HG02840 (cell line): ENCODE measurements around the gene SPDL1.

Source experiments
- ATAC-seq: cut with Tn5 transposase; IDR thresholded peaks from one replicate; pipeline ENCODE4 v1.9.1; 2021; ENCODE audit warnings: mild to moderate bottlenecking, moderate library complexity, moderate number of reproducible peaks; ENCODE audit not compliant: unreplicated experiment, low FRiP score

SPDL1 gene

GRCh38 chr5:169583424-169584220 is at the start of gene SPDL1:
Gene SPDL1 (plus strand): TSS chr5:169583773. CDS start chr5:169588417, 4,644 bp downstream.
- ATAC-seq, result peak; percentile 93

GRCh38 chr5:169534311-169534880 is 49.2 kb upstream of the SPDL1 start:
- no peak for ATAC-seq

- no peak for ATAC-seq
Observed at GRCh38 chr5:169534939-169535338, 48.6 kb upstream of the SPDL1 start.

- ATAC-seq, result no peak
Observed at GRCh38 chr5:169538944-169539343, 44.6 kb upstream of the SPDL1 start.

GRCh38 chr5:169542811-169543210 is 40.8 kb upstream of the SPDL1 start:
- ATAC-seq, result no peak

GRCh38 chr5:169544264-169544950 is 39.2 kb upstream of the SPDL1 start:
- ATAC-seq, result no peak

GRCh38 chr5:169545762-169546161 is 37.8 kb upstream of the SPDL1 start:
- ATAC-seq, result peak; percentile 56

- ATAC-seq, result no peak
Observed at GRCh38 chr5:169546346-169546745, 37.2 kb upstream of the SPDL1 start.

- no peak for ATAC-seq
Observed at GRCh38 chr5:169547508-169547907, 36.1 kb upstream of the SPDL1 start.

GRCh38 chr5:169548315-169548714 is 35.3 kb upstream of the SPDL1 start:
- no peak for ATAC-seq

- ATAC-seq, result no peak
Observed at GRCh38 chr5:169549453-169550100, 34.0 kb upstream of the SPDL1 start.

- no peak for ATAC-seq
Observed at GRCh38 chr5:169550227-169550626, 33.3 kb upstream of the SPDL1 start.

- no peak for ATAC-seq
Observed at GRCh38 chr5:169551146-169551545, 32.4 kb upstream of the SPDL1 start.

GRCh38 chr5:169551696-169552095 is 31.9 kb upstream of the SPDL1 start:
- no peak for ATAC-seq

GRCh38 chr5:169554251-169554650 is 29.3 kb upstream of the SPDL1 start:
- ATAC-seq, result no peak

- ATAC-seq, result no peak
Observed at GRCh38 chr5:169557838-169558237, 25.7 kb upstream of the SPDL1 start.

- ATAC-seq, result no peak
Observed at GRCh38 chr5:169561893-169562292, 21.7 kb upstream of the SPDL1 start.

- no peak for ATAC-seq
Observed at GRCh38 chr5:169563369-169563768, 20.2 kb upstream of the SPDL1 start.

- no peak for ATAC-seq
Observed at GRCh38 chr5:169566202-169566601, 17.4 kb upstream of the SPDL1 start.

- no peak for ATAC-seq
Observed at GRCh38 chr5:169567079-169567478, 16.5 kb upstream of the SPDL1 start.

- no peak for ATAC-seq
Observed at GRCh38 chr5:169569513-169569912, 14.1 kb upstream of the SPDL1 start.
